Endothelial cell (in vitro differentiated cells): ENCODE data around the gene ROBO2. TPM values are rescaled to one million over a fixed set of nuclear protein-coding genes. Genes with fewer than 3 reads are reported as not detected.

ENCODE experiments used
- DNase-seq: peaks from one replicate; pipeline ENCODE4 v3.0.0; 2021; ENCODE audit warnings: low spot score
- H3K27ac Mint-ChIP-seq: one replicate; pipeline ENCODE4 v1.8.0; 2021; ENCODE audit warnings: mixed read lengths, inconsistent platforms; ENCODE audit not compliant: unreplicated experiment
- H3K27me3 Mint-ChIP-seq: one replicate; pipeline ENCODE4 v1.8.0; 2021; ENCODE audit warnings: mild to moderate bottlenecking, moderate library complexity, mixed read lengths, inconsistent platforms; ENCODE audit not compliant: unreplicated experiment
- H3K36me3 Mint-ChIP-seq: one replicate; pipeline ENCODE4 v1.8.0; 2021; ENCODE audit warnings: mild to moderate bottlenecking, low read depth, mixed read lengths, inconsistent platforms; ENCODE audit not compliant: unreplicated experiment
- H3K4me1 Mint-ChIP-seq: one replicate; pipeline ENCODE4 v1.8.0; 2021; ENCODE audit warnings: mild to moderate bottlenecking, mixed read lengths, inconsistent platforms; ENCODE audit not compliant: unreplicated experiment
- H3K4me3 Mint-ChIP-seq: one replicate; pipeline ENCODE4 v1.8.0; 2021; ENCODE audit warnings: mild to moderate bottlenecking, mixed read lengths, inconsistent platforms; ENCODE audit not compliant: unreplicated experiment
- H3K9me3 Mint-ChIP-seq: one replicate; pipeline ENCODE4 v1.8.0; 2021; ENCODE audit warnings: mixed read lengths, inconsistent platforms; ENCODE audit not compliant: unreplicated experiment
- CTCF ChIP-seq: fragments of 200-600 bp; sonication (generic); IDR thresholded peaks from one replicate; pipeline ENCODE4 v1.5.0; 2021; ENCODE audit warnings: antibody characterized with exemption; ENCODE audit not compliant: unreplicated experiment
- total RNA-seq: library from RNA; stranded (reverse); fragmentation: NEBNext Ultra II Directional; extraction: Animal tissue kit (Norgen Biotek cat#: 25700); gene quantifications from one replicate; pipeline ENCODE4 v1.2.1, GENCODE V29; 2021; ENCODE audit not compliant: unreplicated experiment

The ROBO2 gene
- total RNA-seq, 1 donor from 2014 or later, result 2.5 TPM

- no peak for DNase-seq
- Mint-ChIP-seq H3K4me3 (no peak overlapping the region), H3K4me1 (no peaks in the 10 kb centered on the region), H3K36me3 (no peaks in the 10 kb centered on the region), H3K27me3 (no peaks in the 10 kb centered on the region), H3K9me3 (no peaks in the 10 kb centered on the region), H3K27ac (no peak overlapping the region)
- no peak for TF ChIP-seq CTCF
Observed at GRCh38 chr3:77303955-77304699, 264.2 kb downstream of the ROBO2 start.

GRCh38 chr3:77304700-77305021 is 264.8 kb downstream of the ROBO2 start:
- no peaks in the 10 kb centered on the region for H3K4me1 Mint-ChIP-seq
- no peaks in the 10 kb centered on the region for H3K27me3 Mint-ChIP-seq
- no peak for DNase-seq
- H3K27ac Mint-ChIP-seq, result no peak overlapping the region
- no peaks in the 10 kb centered on the region for H3K9me3 Mint-ChIP-seq
- no peak for TF ChIP-seq CTCF
- H3K4me3 Mint-ChIP-seq, result no peak overlapping the region
- no peaks in the 10 kb centered on the region for H3K36me3 Mint-ChIP-seq

GRCh38 chr3:77309460-77309859 is 269.6 kb downstream of the ROBO2 start:
- Mint-ChIP-seq H3K27me3 (peaks cover 1% of the 10 kb centered on the region), H3K4me1 (no peaks in the 10 kb centered on the region), H3K9me3 (no peaks in the 10 kb centered on the region), H3K4me3 (no peak overlapping the region), H3K36me3 (no peaks in the 10 kb centered on the region), H3K27ac (no peak overlapping the region)
- TF ChIP-seq CTCF, result no peak
- DNase-seq, result no peak

GRCh38 chr3:77313843-77314242 is 273.9 kb downstream of the ROBO2 start:
- TF ChIP-seq CTCF, result no peak
- peaks cover 1% of the 10 kb centered on the region for H3K27me3 Mint-ChIP-seq
- no peak for DNase-seq
- H3K4me1 Mint-ChIP-seq, result no peaks in the 10 kb centered on the region
- no peak overlapping the region for H3K27ac Mint-ChIP-seq
- no peaks in the 10 kb centered on the region for H3K9me3 Mint-ChIP-seq
- no peak overlapping the region for H3K4me3 Mint-ChIP-seq
- H3K36me3 Mint-ChIP-seq, result no peaks in the 10 kb centered on the region

GRCh38 chr3:77319711-77320110 is 279.8 kb downstream of the ROBO2 start:
- no peaks in the 10 kb centered on the region for H3K36me3 Mint-ChIP-seq
- H3K4me3 Mint-ChIP-seq, result no peak overlapping the region
- no peaks in the 10 kb centered on the region for H3K4me1 Mint-ChIP-seq
- TF ChIP-seq CTCF, result no peak
- no peaks in the 10 kb centered on the region for H3K9me3 Mint-ChIP-seq
- no peak overlapping the region for H3K27ac Mint-ChIP-seq
- DNase-seq, result peak; percentile 38
- no peaks in the 10 kb centered on the region for H3K27me3 Mint-ChIP-seq
